ENCODE data around the gene NFKB1.
"Not testable (repeated sequence)": the region's sequence is repeated elsewhere in the genome, so short reads cannot be mapped to it uniquely, and the experiment has no call there.

Gene NFKB1

GRCh38 chr4:102598762-102599374 lies 97.7 kb downstream of the NFKB1 start:
- no peak for DNase-seq (ENCODE audit: low spot score)

- DNase-seq (ENCODE audit: low spot score), result no peak
Observed at GRCh38 chr4:102599455-102599854, 98.3 kb downstream of the NFKB1 start.

- no peak for DNase-seq (ENCODE audit: low spot score)
Observed at GRCh38 chr4:102599886-102600285, 98.7 kb downstream of the NFKB1 start.

- no peak for DNase-seq (ENCODE audit: low spot score)
Observed at GRCh38 chr4:102600689-102601088, 99.5 kb downstream of the NFKB1 start.

GRCh38 chr4:102601586-102602227 lies 100.5 kb downstream of the NFKB1 start:
- DNase-seq (ENCODE audit: low spot score), result no peak

- no peak for DNase-seq (ENCODE audit: low spot score)
Observed at GRCh38 chr4:102604222-102604940, 103.2 kb downstream of the NFKB1 start.

GRCh38 chr4:102606261-102606660 lies 105.1 kb downstream of the NFKB1 start:
- DNase-seq (ENCODE audit: low spot score), result no peak

GRCh38 chr4:102606846-102607450 lies 105.8 kb downstream of the NFKB1 start:
- DNase-seq (ENCODE audit: low spot score), result no peak

- no peak for DNase-seq (ENCODE audit: low spot score)
Observed at GRCh38 chr4:102608190-102608589, 107.0 kb downstream of the NFKB1 start.

- DNase-seq (ENCODE audit: low spot score), result no peak
Observed at GRCh38 chr4:102610007-102610406, 108.8 kb downstream of the NFKB1 start.

GRCh38 chr4:102610476-102610875 lies 109.3 kb downstream of the NFKB1 start:
- DNase-seq (ENCODE audit: low spot score), result no peak

GRCh38 chr4:102612210-102612609 lies 111.1 kb downstream of the NFKB1 start:
- DNase-seq (ENCODE audit: low spot score), result no peak

GRCh38 chr4:102612824-102613366 lies 111.7 kb downstream of the NFKB1 start:
- no peak for DNase-seq (ENCODE audit: low spot score)

- DNase-seq (ENCODE audit: low spot score), result no peak
Observed at GRCh38 chr4:102614801-102615200, 113.6 kb downstream of the NFKB1 start.

GRCh38 chr4:102616636-102617035 lies 115.5 kb downstream of the NFKB1 start:
- no peak for DNase-seq (ENCODE audit: low spot score)

GRCh38 chr4:102619021-102619420 lies 117.9 kb downstream of the NFKB1 start:
- not testable (repeated sequence) for DNase-seq (ENCODE audit: low spot score)

GRCh38 chr4:102619776-102620631 lies 118.8 kb downstream of the NFKB1 start:
- DNase-seq (ENCODE audit: low spot score), result not testable (repeated sequence)

GRCh38 chr4:102620697-102621497 lies 119.7 kb downstream of the NFKB1 start:
- DNase-seq (ENCODE audit: low spot score), result no peak

- no peak for DNase-seq (ENCODE audit: low spot score)
Observed at GRCh38 chr4:102623622-102624021, 122.5 kb downstream of the NFKB1 start.

- DNase-seq (ENCODE audit: low spot score), result no peak
Observed at GRCh38 chr4:102624505-102624904, 123.3 kb downstream of the NFKB1 start.
